Activated CD8-positive, alpha-beta memory T cell treated with anti-CD3 and anti-CD28 coated beads, Interleukin-2, amount 50 U/mL, for 1 hour (primary cell): ENCODE results near the gene CDH13.

ENCODE experiments used
- DNase-seq: peaks from one replicate; pipeline ENCODE4 v3.0.0-alpha.2; 2020; ENCODE audit errors: extremely low read depth

Gene CDH13

GRCh38 chr16:83577078-83577745 is 950.4 kb downstream of the CDH13 start:
- no peak for DNase-seq

- no peak for DNase-seq
These were observed 951.4 kb downstream of the CDH13 start for GRCh38 chr16:83578171-83578570.

- no peak for DNase-seq
These were observed 952.3 kb downstream of the CDH13 start for GRCh38 chr16:83579027-83579426.

GRCh38 chr16:83579436-83579835 is 952.7 kb downstream of the CDH13 start:
- no peak for DNase-seq

GRCh38 chr16:83581082-83581481 is 954.3 kb downstream of the CDH13 start:
- no peak for DNase-seq

- DNase-seq: no peak
These were observed 955.4 kb downstream of the CDH13 start for GRCh38 chr16:83581994-83582747.

GRCh38 chr16:83586036-83586435 is 959.3 kb downstream of the CDH13 start:
- DNase-seq: no peak

GRCh38 chr16:83586461-83587200 is 959.9 kb downstream of the CDH13 start:
- no peak for DNase-seq

- DNase-seq: no peak
These were observed 960.4 kb downstream of the CDH13 start for GRCh38 chr16:83587201-83587600.

- DNase-seq: no peak
These were observed 961.3 kb downstream of the CDH13 start for GRCh38 chr16:83588070-83588469.

- DNase-seq: no peak
These were observed 962.8 kb downstream of the CDH13 start for GRCh38 chr16:83589576-83589975.

GRCh38 chr16:83592778-83593177 is 966.0 kb downstream of the CDH13 start:
- no peak for DNase-seq

GRCh38 chr16:83599789-83600462 is 973.2 kb downstream of the CDH13 start:
- DNase-seq: no peak

GRCh38 chr16:83602761-83603722 is 976.3 kb downstream of the CDH13 start:
- DNase-seq: no peak

GRCh38 chr16:83603723-83604570 is 977.2 kb downstream of the CDH13 start:
- DNase-seq: no peak

- DNase-seq: no peak
These were observed 979.8 kb downstream of the CDH13 start for GRCh38 chr16:83606486-83607030.

- no peak for DNase-seq
These were observed 982.4 kb downstream of the CDH13 start for GRCh38 chr16:83609178-83609577.

- DNase-seq: no peak
These were observed 988.6 kb downstream of the CDH13 start for GRCh38 chr16:83615141-83615952.

GRCh38 chr16:83615953-83616350 is 989.2 kb downstream of the CDH13 start:
- DNase-seq: no peak
